SK-N-MC (cell line): ENCODE measurements around the gene SDCBP2.

Source experiments
- EZH2 ChIP-seq: fragments of 200-600 bp; sonication (generic); IDR thresholded peaks from one replicate; pipeline ENCODE4 v1.6.1; 2017; ENCODE audit warnings: antibody characterized with exemption
- POLR2AphosphoS5 ChIP-seq: IDR thresholded peaks from 2 replicates; pipeline ENCODE4 v1.6.1; 2012; ENCODE audit warnings: mild to moderate bottlenecking, low read depth, low read length, borderline replicate concordance

DNA sequence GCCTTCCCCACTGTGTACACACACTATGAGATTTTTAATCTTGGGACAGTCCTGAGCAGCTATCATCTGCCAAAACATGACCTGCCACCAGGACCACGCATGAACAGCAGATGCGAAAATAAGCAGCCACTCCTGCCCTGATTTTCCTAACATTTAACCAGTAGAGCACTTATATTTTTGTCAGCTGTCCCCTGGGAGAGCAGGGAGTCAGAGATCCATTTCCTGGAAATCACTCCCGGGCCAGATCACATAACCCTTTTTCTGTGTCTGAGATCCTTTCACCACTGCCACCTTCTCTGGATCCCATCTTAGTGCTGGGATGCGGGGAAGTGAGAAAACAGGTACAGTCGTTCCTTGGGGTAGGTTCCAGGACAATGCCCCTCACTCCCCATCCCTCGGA, 5.7 kb downstream of the SDCBP2 start:
- no peak for TF ChIP-seq EZH2
- no peak for TF ChIP-seq POLR2AphosphoS5
